ENCODE measurements around the gene TTC39B.

TTC39B gene

GRCh38 chr9:15317836-15318235 lies 10.8 kb upstream of the TTC39B start:
- Mint-ChIP-seq H3K9me3 (peaks cover 16% of the 10 kb centered on the region), H3K27ac (no peak overlapping the region), H3K4me1 (ENCODE audit: low read depth) (peaks cover 15% of the 10 kb centered on the region), H3K27me3 (ENCODE audit: low read depth) (no peaks in the 10 kb centered on the region), H3K36me3 (ENCODE audit: low read depth) (peaks cover 6% of the 10 kb centered on the region), H3K4me3 (no peak overlapping the region)
- no peak for DNase-seq (ENCODE audit: low spot score)

- Mint-ChIP-seq H3K27ac (peak overlapping the region; percentile 72), H3K4me3 (no peak overlapping the region), H3K9me3 (peaks cover 14% of the 10 kb centered on the region), H3K4me1 (ENCODE audit: low read depth) (peaks cover 34% of the 10 kb centered on the region), H3K36me3 (ENCODE audit: low read depth) (peaks cover 8% of the 10 kb centered on the region), H3K27me3 (ENCODE audit: low read depth) (no peaks in the 10 kb centered on the region)
- no peak for DNase-seq (ENCODE audit: low spot score)
Observed at GRCh38 chr9:15311607-15312006, 4.6 kb upstream of the TTC39B start.

GRCh38 chr9:15310107-15310850 lies 3.3 kb upstream of the TTC39B start:
- Mint-ChIP-seq H3K27me3 (ENCODE audit: low read depth) (no peaks in the 10 kb centered on the region), H3K36me3 (ENCODE audit: low read depth) (peaks cover 14% of the 10 kb centered on the region), H3K27ac (peak overlapping the region; percentile 87), H3K9me3 (peaks cover 14% of the 10 kb centered on the region), H3K4me1 (ENCODE audit: low read depth) (peaks cover 43% of the 10 kb centered on the region), H3K4me3 (peak overlapping the region; percentile 63)
- DNase-seq (ENCODE audit: low spot score), result peak; percentile 18

- no peak for DNase-seq (ENCODE audit: low spot score)
- Mint-ChIP-seq H3K36me3 (ENCODE audit: low read depth) (peaks cover 24% of the 10 kb centered on the region), H3K9me3 (peaks cover 14% of the 10 kb centered on the region), H3K4me3 (no peak overlapping the region), H3K27me3 (ENCODE audit: low read depth) (no peaks in the 10 kb centered on the region), H3K27ac (peak overlapping the region; percentile 65), H3K4me1 (ENCODE audit: low read depth) (peaks cover 54% of the 10 kb centered on the region)
Observed at GRCh38 chr9:15308511-15308910, 1.5 kb upstream of the TTC39B start.

- peaks cover 50% of the 10 kb centered on the region for H3K4me1 Mint-ChIP-seq (ENCODE audit: low read depth)
- H3K4me3 Mint-ChIP-seq, result peak overlapping the region; percentile 99
- H3K27me3 Mint-ChIP-seq (ENCODE audit: low read depth), result no peaks in the 10 kb centered on the region
- peaks cover 20% of the 10 kb centered on the region for H3K36me3 Mint-ChIP-seq (ENCODE audit: low read depth)
- peak overlapping the region; percentile 56 for H3K27ac Mint-ChIP-seq
- no peak for DNase-seq (ENCODE audit: low spot score)
- peaks cover 8% of the 10 kb centered on the region for H3K9me3 Mint-ChIP-seq
Observed at GRCh38 chr9:15307523-15307841, 466 bp upstream of the TTC39B start.

- Mint-ChIP-seq H3K9me3 (peaks cover 3% of the 10 kb centered on the region), H3K27ac (peak overlapping the region; percentile 89), H3K36me3 (ENCODE audit: low read depth) (peaks cover 20% of the 10 kb centered on the region), H3K4me1 (ENCODE audit: low read depth) (peaks cover 45% of the 10 kb centered on the region), H3K4me3 (peak overlapping the region; percentile 99), H3K27me3 (ENCODE audit: low read depth) (no peaks in the 10 kb centered on the region)
- peak; percentile 26 for DNase-seq (ENCODE audit: low spot score)
Observed at GRCh38 chr9:15306068-15306756, 804 bp downstream of the TTC39B start.

- peak overlapping the region; percentile 99 for H3K4me3 Mint-ChIP-seq
- H3K9me3 Mint-ChIP-seq, result peaks cover 3% of the 10 kb centered on the region
- H3K4me1 Mint-ChIP-seq (ENCODE audit: low read depth), result peaks cover 46% of the 10 kb centered on the region
- peak overlapping the region; percentile 89 for H3K27ac Mint-ChIP-seq
- no peaks in the 10 kb centered on the region for H3K27me3 Mint-ChIP-seq (ENCODE audit: low read depth)
- DNase-seq (ENCODE audit: low spot score), result no peak
- H3K36me3 Mint-ChIP-seq (ENCODE audit: low read depth), result peaks cover 25% of the 10 kb centered on the region
Observed at GRCh38 chr9:15305470-15305869, 1.5 kb downstream of the TTC39B start.

- peaks cover 3% of the 10 kb centered on the region for H3K9me3 Mint-ChIP-seq
- peak overlapping the region; percentile 33 for H3K27ac Mint-ChIP-seq
- H3K4me3 Mint-ChIP-seq, result peak overlapping the region; percentile 99
- no peak for DNase-seq (ENCODE audit: low spot score)
- H3K36me3 Mint-ChIP-seq (ENCODE audit: low read depth), result peaks cover 25% of the 10 kb centered on the region
- H3K27me3 Mint-ChIP-seq (ENCODE audit: low read depth), result no peaks in the 10 kb centered on the region
- H3K4me1 Mint-ChIP-seq (ENCODE audit: low read depth), result peaks cover 46% of the 10 kb centered on the region
Observed at GRCh38 chr9:15304632-15305031, 2.4 kb downstream of the TTC39B start.

GRCh38 chr9:15300218-15300617 lies 6.8 kb downstream of the TTC39B start:
- Mint-ChIP-seq H3K27me3 (ENCODE audit: low read depth) (no peaks in the 10 kb centered on the region), H3K27ac (peak overlapping the region; percentile 94), H3K4me3 (peak overlapping the region; percentile 77), H3K4me1 (ENCODE audit: low read depth) (peaks cover 62% of the 10 kb centered on the region), H3K9me3 (peaks cover 8% of the 10 kb centered on the region), H3K36me3 (ENCODE audit: low read depth) (peaks cover 42% of the 10 kb centered on the region)
- DNase-seq (ENCODE audit: low spot score), result no peak

GRCh38 chr9:15299374-15299939 lies 7.6 kb downstream of the TTC39B start:
- DNase-seq (ENCODE audit: low spot score), result peak; percentile 79
- Mint-ChIP-seq H3K9me3 (peaks cover 8% of the 10 kb centered on the region), H3K27ac (peak overlapping the region; percentile 94), H3K36me3 (ENCODE audit: low read depth) (peaks cover 35% of the 10 kb centered on the region), H3K4me1 (ENCODE audit: low read depth) (peaks cover 59% of the 10 kb centered on the region), H3K27me3 (ENCODE audit: low read depth) (no peaks in the 10 kb centered on the region), H3K4me3 (peak overlapping the region; percentile 77)

GRCh38 chr9:15298362-15298761 lies 8.7 kb downstream of the TTC39B start:
- H3K36me3 Mint-ChIP-seq (ENCODE audit: low read depth), result peaks cover 38% of the 10 kb centered on the region
- H3K4me1 Mint-ChIP-seq (ENCODE audit: low read depth), result peaks cover 66% of the 10 kb centered on the region
- DNase-seq (ENCODE audit: low spot score), result no peak
- H3K4me3 Mint-ChIP-seq, result peak overlapping the region; percentile 77
- H3K9me3 Mint-ChIP-seq, result peaks cover 5% of the 10 kb centered on the region
- peak overlapping the region; percentile 94 for H3K27ac Mint-ChIP-seq
- H3K27me3 Mint-ChIP-seq (ENCODE audit: low read depth), result no peaks in the 10 kb centered on the region

GRCh38 chr9:15295761-15296405 lies 11.1 kb downstream of the TTC39B start:
- Mint-ChIP-seq H3K9me3 (peaks cover 5% of the 10 kb centered on the region), H3K4me3 (peak overlapping the region; percentile 82), H3K36me3 (ENCODE audit: low read depth) (peaks cover 44% of the 10 kb centered on the region), H3K27me3 (ENCODE audit: low read depth) (no peaks in the 10 kb centered on the region), H3K4me1 (ENCODE audit: low read depth) (peaks cover 70% of the 10 kb centered on the region), H3K27ac (peak overlapping the region; percentile 94)
- peak; percentile 36 for DNase-seq (ENCODE audit: low spot score)

- Mint-ChIP-seq H3K9me3 (peaks cover 5% of the 10 kb centered on the region), H3K36me3 (ENCODE audit: low read depth) (peaks cover 42% of the 10 kb centered on the region), H3K27me3 (ENCODE audit: low read depth) (no peaks in the 10 kb centered on the region), H3K4me1 (ENCODE audit: low read depth) (peaks cover 61% of the 10 kb centered on the region), H3K27ac (peak overlapping the region; percentile 85), H3K4me3 (peak overlapping the region; percentile 79)
- DNase-seq (ENCODE audit: low spot score), result no peak
Observed at GRCh38 chr9:15294604-15295003, 12.4 kb downstream of the TTC39B start.

- H3K27me3 Mint-ChIP-seq (ENCODE audit: low read depth), result no peaks in the 10 kb centered on the region
- peaks cover 57% of the 10 kb centered on the region for H3K4me1 Mint-ChIP-seq (ENCODE audit: low read depth)
- peaks cover 3% of the 10 kb centered on the region for H3K9me3 Mint-ChIP-seq
- H3K36me3 Mint-ChIP-seq (ENCODE audit: low read depth), result peaks cover 42% of the 10 kb centered on the region
- peak overlapping the region; percentile 85 for H3K27ac Mint-ChIP-seq
- no peak for DNase-seq (ENCODE audit: low spot score)
- peak overlapping the region; percentile 79 for H3K4me3 Mint-ChIP-seq
Observed at GRCh38 chr9:15293804-15294316, 13.2 kb downstream of the TTC39B start.
